HCT116 (cell line): ENCODE measurements around the gene OR52H1. TPM values are rescaled to one million over a fixed set of nuclear protein-coding genes. Genes with fewer than 3 reads are reported as not detected.

ENCODE experiments used
- ATAC-seq: fragments of 200-7000 bp; cut with Tn5 transposase; 2 replicates; pipeline ENCODE4 v1.9.1; 2020; ENCODE audit warnings: mild to moderate bottlenecking, moderate library complexity
- BruUV-seq: library from RNA; stranded (reverse); fragments of 400-500 nt; replicated peaks from 2 replicates; lab custom pipeline; 2021; lab: Mats Ljungman, UMichigan
- CTCF ChIA-PET: fragments of 300-600 bp; sonication (Branson Sonifier 250); formaldehyde crosslinking; loops from one replicate; lab custom pipeline; 2021; ENCODE audit warnings: antibody characterized with exemption; lab: Charles Lee
- POLR2A ChIA-PET: fragments of 300-600, 350-600 bp; sonication (Branson Sonifier 250); formaldehyde crosslinking; loops from one replicate; lab custom pipeline; 2021; ENCODE audit warnings: antibody characterized with exemption; lab: Charles Lee
- RAD21 ChIA-PET, 2 experiments: fragments of 300-600 bp; sonication (Branson Sonifier 250); formaldehyde crosslinking; loops; one replicate each; lab custom pipeline; 2023; ENCODE audit warnings: low total read pairs in 2 of 2; ENCODE audit not compliant: uncharacterized antibody in 2 of 2, unreplicated experiment in 2 of 2, low non-redundant PET in 1 of 2; lab: Charles Lee
- DNase-seq: peaks from one replicate; pipeline ENCODE4 v3.0.0-alpha.2; 2010; ENCODE audit warnings: low read depth, low spot score
- H2AFZ ChIP-seq: fragments of 200-600 bp; shearing (Covaris generic), sonication (generic); 2 replicates; pipeline ENCODE4 v1.6.1; 2017; ENCODE audit warnings: low read depth, mixed run types, mixed read lengths, antibody characterized with exemption, low read length; ENCODE audit not compliant: poor library complexity, severe bottlenecking
- H3K27ac ChIP-seq: 2 replicates; pipeline ENCODE4 v1.5.1; 2012; ENCODE audit warnings: low read depth, low read length
- H3K27me3 ChIP-seq: fragments of 200-600 bp; sonication (generic); 2 replicates; pipeline ENCODE4 v1.6.1; 2016; ENCODE audit warnings: mixed run types, low read length, mixed read lengths; ENCODE audit not compliant: insufficient read depth
- H3K36me3 ChIP-seq, 2 experiments: fragments of 200-500 bp in 1 of 2; fragments of 200-600 bp in 1 of 2; sonication (Bioruptor generic) in 1 of 2; sonication (generic) in 1 of 2; 2 replicates each; pipeline versions ENCODE4 v1.5.1 to v1.6.1; 2014 to 2016; ENCODE audit warnings: low read length in 2 of 2, inconsistent platforms in 1 of 2, mixed read lengths in 1 of 2, mixed run types in 1 of 2; ENCODE audit not compliant: insufficient read depth in 2 of 2, control insufficient read depth in 1 of 2
- H3K4me1 ChIP-seq, 2 experiments: fragments of 200-600 bp in 1 of 2; sonication (generic) in 1 of 2; 2 replicates each; pipeline versions ENCODE4 v1.5.1 to v1.6.1; 2012 to 2017; ENCODE audit warnings: low read length in 2 of 2, inconsistent platforms in 1 of 2, mild to moderate bottlenecking in 1 of 2, mixed read lengths in 1 of 2, mixed run types in 1 of 2, moderate library complexity in 1 of 2; ENCODE audit not compliant: insufficient read depth in 2 of 2, control insufficient read depth in 1 of 2
- H3K4me2 ChIP-seq: fragments of 200-600 bp; sonication (generic); 2 replicates; pipeline ENCODE4 v1.6.1; 2017; ENCODE audit warnings: mixed run types, low read length, mixed read lengths
- H3K4me3 ChIP-seq, 2 experiments: fragments of 200-600 bp in 1 of 2; sonication (generic) in 1 of 2; replicated peaks in 1 of 2; 2 replicates each; pipeline ENCODE4 v1.5.1; 2011 to 2016; ENCODE audit warnings: low read length in 2 of 2, control low read depth in 1 of 2, low read depth in 1 of 2, mild to moderate bottlenecking in 1 of 2, mixed read lengths in 1 of 2, mixed run types in 1 of 2
- H3K79me2 ChIP-seq: fragments of 200-600 bp; sonication (generic); 2 replicates; pipeline ENCODE4 v1.6.1; 2017; ENCODE audit warnings: mild to moderate bottlenecking, mixed run types, low read length, moderate library complexity, mixed read lengths; ENCODE audit not compliant: insufficient read depth
- H3K9ac ChIP-seq: fragments of 200-600 bp; sonication (generic); 2 replicates; pipeline ENCODE4 v1.6.1; 2016; ENCODE audit warnings: low read length, mixed read lengths
- H3K9me2 ChIP-seq: fragments of 200-600 bp; sonication (generic), shearing (Covaris generic); 2 replicates; pipeline ENCODE4 v1.6.1; 2017; ENCODE audit warnings: mixed run types, mild to moderate bottlenecking, moderate library complexity; ENCODE audit not compliant: insufficient read depth
- H3K9me3 ChIP-seq, 2 experiments: fragments of 200-500 bp in 1 of 2; fragments of 200-600 bp in 1 of 2; sonication (Bioruptor generic) in 1 of 2; sonication (generic) in 1 of 2; 2 replicates each; pipeline ENCODE4 v1.6.1; 2014 to 2017; ENCODE audit warnings: low read length in 2 of 2, mixed read lengths in 2 of 2, inconsistent platforms in 1 of 2, low read depth in 1 of 2, mild to moderate bottlenecking in 1 of 2, mixed run types in 1 of 2, moderate library complexity in 1 of 2; ENCODE audit not compliant: control insufficient read depth in 1 of 2, insufficient read depth in 1 of 2
- H4K20me1 ChIP-seq: fragments of 200-600 bp; sonication (generic), shearing (Covaris generic); 2 replicates; pipeline ENCODE4 v1.6.1; 2017; ENCODE audit warnings: mixed run types, mild to moderate bottlenecking, moderate library complexity; ENCODE audit not compliant: insufficient read depth
- ATF3 ChIP-seq: IDR thresholded peaks from 2 replicates; pipeline ENCODE4 v1.6.1; 2012
- EZH2phosphoT487 ChIP-seq: fragments of 200-600 bp; IDR thresholded peaks from 2 replicates; pipeline ENCODE4 v1.6.1; 2018; ENCODE audit warnings: antibody characterized with exemption, borderline replicate concordance
- POLR2A ChIP-seq: IDR thresholded peaks from 2 replicates; pipeline ENCODE4 v1.7.0; 2011; ENCODE audit warnings: borderline replicate concordance; ENCODE audit not compliant: insufficient read depth, insufficient read length; ENCODE audit errors: extremely low read depth
- REST ChIP-seq: IDR thresholded peaks from 2 replicates; pipeline ENCODE4 v1.6.1; 2012; ENCODE audit warnings: low read depth
- SRF ChIP-seq: IDR thresholded peaks from 2 replicates; pipeline ENCODE4 v1.6.1; 2012; ENCODE audit warnings: low read depth
- TCF7L2 ChIP-seq: IDR thresholded peaks from 2 replicates; pipeline ENCODE4 v1.7.0; 2011; ENCODE audit warnings: borderline replicate concordance, inconsistent platforms; ENCODE audit not compliant: insufficient read depth, insufficient read length; ENCODE audit errors: extremely low read depth
- ZBTB33 ChIP-seq: IDR thresholded peaks from 2 replicates; pipeline ENCODE4 v1.6.1; 2011; ENCODE audit warnings: mild to moderate bottlenecking, low read length, moderate library complexity; ENCODE audit not compliant: insufficient replicate concordance; ENCODE audit errors: extremely low read depth
- ZNF274 ChIP-seq: fragments of 200-500 bp; sonication (Bioruptor generic); IDR thresholded peaks from 2 replicates; pipeline ENCODE4 v1.6.1; 2014; ENCODE audit warnings: mild to moderate bottlenecking, low read depth, low read length, inconsistent platforms
- intact Hi-C: fragments of 100-400 bp; cut with micrococcal nuclease; formaldehyde crosslinking; loops from 2 replicates; pipeline ENCODE4 v1.10.0; 2022
- total RNA-seq: library from RNA; stranded (reverse); gene quantifications from one replicate; pipeline ENCODE4 v1.2.1, GENCODE V29; 2021; ENCODE audit not compliant: unreplicated experiment

The OR52H1 gene
- total RNA-seq, 1 experiment from 2014 or later, result not detected

- Histone ChIP-seq H3K9me3 (no peaks in the 10 kb centered on the region), H3K4me1 (no peaks in the 10 kb centered on the region), H3K27ac (no peak within 1 kb of the TSS), H3K4me3 (no peak within 1 kb of the TSS), H3K9ac (no peak within 1 kb of the TSS), H2AFZ (no peak within 1 kb of the TSS), H3K79me2 (no peaks in the 10 kb centered on the region), H3K36me3 (no peaks in the 10 kb centered on the region), H4K20me1 (no peaks in the 10 kb centered on the region), H3K4me2 (no peak within 1 kb of the TSS), H3K9me2 (no peaks in the 10 kb centered on the region), H3K27me3 (peaks cover 3% of the 10 kb centered on the region; the same call in 1 of the 2 replicates)
- no peak for DNase-seq
- no TSS peak for BruUV-seq
- ChIA-PET RAD21 (no interaction called here), CTCF (no interaction called here), POLR2A (interaction anchor here (1.7 kb wide), 1 partner anchor 11 kb away, joined by 13 read pairs; no protein-coding TSS in a partner anchor)
- intact Hi-C loops, result no loop called here
- TF ChIP-seq ZNF274 (no peak), TCF7L2 (no peak), SRF (no peak), POLR2A (no peak), EZH2phosphoT487 (no peak), REST (no peak), ATF3 (no peak), ZBTB33 (no peak)
- ATAC-seq, result no peak
These were observed 31.7 kb downstream of the OR52H1 start, which contains the start of gene UBQLNL for GRCh38 chr11:5516599-5516998. TSS of gene UBQLNL (minus strand) at chr11:5516699. CDS start at chr11:5516441, 258 bp downstream.
